HG02623 (cell line): Measurements from ENCODE around the gene C1GALT1C1L.
"Not testable (repeated sequence)": the region's sequence is repeated elsewhere in the genome, so short reads cannot be mapped to it uniquely, and the experiment has no call there.

Experiments used
- ATAC-seq: cut with Tn5 transposase; IDR thresholded peaks from one replicate; pipeline ENCODE4 v1.9.1; 2021; ENCODE audit warnings: moderate library complexity; ENCODE audit not compliant: unreplicated experiment

Gene C1GALT1C1L

GRCh38 chr2:43676322-43677050 is at the start of gene C1GALT1C1L:
Gene C1GALT1C1L, minus strand, starts transcription at chr2:43676429. Its CDS starts 107 bp downstream, at chr2:43676322.
- no peak for ATAC-seq

DNA sequence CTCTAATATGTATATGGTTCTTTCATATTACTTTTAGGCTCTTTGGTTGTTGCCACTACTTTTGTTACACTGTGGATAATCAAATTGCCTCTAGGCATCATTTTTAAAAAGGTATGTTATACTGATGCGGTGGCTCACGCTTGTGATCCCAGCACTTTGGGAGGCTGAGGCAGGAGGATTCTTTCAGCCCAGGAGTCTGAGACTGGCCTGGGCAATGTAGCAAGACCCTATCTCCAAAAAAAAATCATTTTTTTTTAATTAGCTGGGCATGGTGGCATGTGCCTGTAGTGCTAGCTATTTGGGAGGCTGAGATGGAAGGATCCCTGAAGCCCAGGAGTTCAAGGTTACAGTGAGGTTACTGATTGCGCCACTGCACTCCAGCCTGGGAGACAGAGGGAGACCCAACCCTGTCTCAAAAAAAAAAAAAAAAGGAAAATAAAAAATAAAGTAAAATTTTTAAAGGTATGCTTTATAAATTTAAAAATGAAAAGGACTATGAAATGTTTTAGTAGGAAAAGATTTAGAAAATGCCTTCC is 49.5 kb upstream of the C1GALT1C1L start:
- ATAC-seq, result no peak

GRCh38 chr2:43724728-43725526 is 48.7 kb upstream of the C1GALT1C1L start:
- ATAC-seq, result no peak

GRCh38 chr2:43718530-43719124 is 42.4 kb upstream of the C1GALT1C1L start:
- peak; percentile 71 for ATAC-seq

- ATAC-seq, result no peak
Observed at GRCh38 chr2:43717322-43717721, 41.1 kb upstream of the C1GALT1C1L start.

DNA sequence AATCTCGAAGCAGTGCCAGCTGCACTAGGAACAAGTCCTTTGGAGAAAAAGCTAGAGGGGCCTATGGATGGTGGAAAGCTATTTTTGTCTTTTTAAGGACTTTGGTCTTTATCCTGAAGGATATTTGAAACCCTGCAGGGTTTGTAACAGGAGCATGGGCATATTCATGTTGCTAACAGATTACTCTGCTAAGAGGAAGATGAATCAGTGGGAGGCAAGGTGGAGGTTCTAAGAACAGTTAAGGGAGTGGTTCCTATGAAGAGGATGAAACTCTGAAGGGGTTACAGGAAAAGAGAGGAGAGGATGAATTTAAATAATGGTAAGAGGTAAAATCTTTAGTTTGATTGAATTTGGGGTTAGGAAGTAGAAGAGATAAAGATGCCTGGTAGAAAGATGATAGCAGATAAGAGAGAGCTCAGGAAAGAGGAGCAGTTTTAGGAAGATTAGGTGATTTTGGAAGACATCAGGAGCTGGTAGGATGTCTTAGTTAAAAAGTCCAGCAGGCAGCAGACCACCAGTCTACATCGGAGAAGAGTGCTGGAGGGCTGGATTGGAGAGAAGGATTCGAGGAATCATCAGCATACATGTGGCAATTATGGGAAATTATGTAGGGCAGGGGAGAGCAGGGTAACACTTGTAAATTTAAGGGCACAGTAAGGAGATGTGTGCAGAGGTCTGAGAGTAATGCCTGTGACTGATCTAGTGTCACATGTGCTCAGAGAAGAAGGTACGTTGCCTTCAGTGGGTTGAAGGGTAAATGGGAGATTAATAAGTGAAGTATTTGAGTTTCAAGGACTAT is 39.3 kb upstream of the C1GALT1C1L start:
- no peak for ATAC-seq

GRCh38 chr2:43714164-43714563 is 37.9 kb upstream of the C1GALT1C1L start:
- no peak for ATAC-seq

GRCh38 chr2:43710866-43711265 is 34.6 kb upstream of the C1GALT1C1L start:
- ATAC-seq, result no peak

GRCh38 chr2:43708891-43709290 is 32.7 kb upstream of the C1GALT1C1L start:
- no peak for ATAC-seq

GRCh38 chr2:43708178-43708577 is 31.9 kb upstream of the C1GALT1C1L start:
- no peak for ATAC-seq

- ATAC-seq, result no peak
Observed at GRCh38 chr2:43707255-43708015, 31.2 kb upstream of the C1GALT1C1L start.

- no peak for ATAC-seq
Observed at GRCh38 chr2:43701111-43701510, 24.9 kb upstream of the C1GALT1C1L start.

DNA sequence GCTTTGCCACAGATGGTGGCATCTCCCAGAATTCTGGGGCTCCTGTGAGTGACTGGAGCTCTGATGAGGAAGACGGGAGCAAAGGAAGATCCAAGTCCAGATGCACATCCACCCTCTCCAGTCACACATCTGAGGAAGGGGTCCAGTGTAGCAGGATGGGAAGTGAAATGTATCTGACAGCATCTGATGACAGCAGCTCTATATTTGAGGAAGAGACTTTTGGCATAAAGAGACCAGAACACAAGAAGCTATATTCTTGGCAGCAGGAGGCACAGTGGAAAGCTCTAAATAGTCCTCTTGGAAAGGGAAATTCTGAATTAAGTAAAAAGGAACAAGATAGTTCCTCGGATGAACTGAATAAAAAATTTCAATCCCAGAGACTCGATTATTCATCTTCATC is 23.5 kb upstream of the C1GALT1C1L start:
- no peak for ATAC-seq

GRCh38 chr2:43698140-43698539 is 21.9 kb upstream of the C1GALT1C1L start:
- not testable (repeated sequence) for ATAC-seq

DNA sequence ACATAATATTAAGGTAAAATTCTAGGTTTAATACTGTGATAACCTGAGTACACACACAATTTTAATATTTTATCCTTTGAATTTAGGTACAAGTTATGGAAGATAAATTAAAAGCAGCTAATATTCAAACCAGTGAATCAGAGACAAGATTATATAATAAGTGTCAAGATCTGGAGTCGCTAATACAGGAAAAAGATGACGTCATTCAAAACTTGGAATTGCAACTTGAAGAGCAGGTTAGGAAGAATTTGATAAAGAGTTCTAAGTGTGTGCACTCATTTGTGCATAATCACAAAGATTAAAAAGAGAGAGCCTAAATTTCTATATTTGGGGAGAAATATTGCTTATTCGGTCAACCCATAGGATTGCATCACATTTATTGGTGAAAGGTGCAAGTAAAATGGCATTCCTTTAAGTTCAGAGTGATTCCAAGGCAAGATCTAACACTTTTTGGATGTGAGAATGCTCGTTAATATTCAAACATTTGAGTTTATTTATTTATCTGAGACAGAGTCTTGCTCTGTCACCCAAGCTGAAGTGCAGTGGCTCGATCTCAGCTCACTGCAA is 16.3 kb upstream of the C1GALT1C1L start:
- no peak for ATAC-seq

DNA sequence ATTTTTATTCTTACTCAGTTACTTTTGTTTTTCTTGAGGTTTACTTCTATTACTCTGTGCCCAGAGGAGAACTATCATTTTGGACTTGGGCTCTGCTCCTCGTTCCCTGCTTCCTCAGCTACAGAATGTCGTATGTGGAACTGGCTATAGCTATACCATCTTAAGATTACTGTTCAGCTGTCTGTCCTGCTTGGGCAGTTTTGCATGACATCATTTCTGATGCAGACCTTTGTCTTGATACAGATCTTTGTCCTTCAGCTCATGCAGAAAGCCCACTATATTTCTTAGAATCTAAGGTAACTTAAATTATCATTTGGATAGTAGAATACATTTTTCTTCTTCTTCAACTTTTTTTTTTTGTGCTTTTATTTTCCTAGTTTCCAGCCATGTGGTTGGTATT is 13.8 kb upstream of the C1GALT1C1L start:
- no peak for ATAC-seq

DNA sequence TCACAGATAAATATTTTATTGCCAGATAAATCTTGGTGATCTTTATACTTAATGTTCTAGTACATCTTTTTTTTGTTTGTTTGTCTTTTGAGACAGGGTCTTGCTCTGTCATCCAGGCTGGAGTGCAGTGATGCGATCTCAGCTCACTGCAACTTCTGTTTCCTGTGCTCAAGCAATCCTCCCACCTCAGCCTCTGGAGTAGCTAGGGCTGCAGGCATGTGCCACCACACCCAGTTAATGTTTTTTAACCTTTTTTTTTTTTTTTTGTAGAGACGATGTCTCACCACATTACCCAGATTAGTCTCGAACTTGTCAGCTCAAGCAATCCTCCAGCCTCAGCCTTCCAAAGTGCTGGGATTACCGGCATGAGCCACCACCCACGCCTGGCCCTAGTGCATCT is 9.1 kb upstream of the C1GALT1C1L start:
- no peak for ATAC-seq

DNA sequence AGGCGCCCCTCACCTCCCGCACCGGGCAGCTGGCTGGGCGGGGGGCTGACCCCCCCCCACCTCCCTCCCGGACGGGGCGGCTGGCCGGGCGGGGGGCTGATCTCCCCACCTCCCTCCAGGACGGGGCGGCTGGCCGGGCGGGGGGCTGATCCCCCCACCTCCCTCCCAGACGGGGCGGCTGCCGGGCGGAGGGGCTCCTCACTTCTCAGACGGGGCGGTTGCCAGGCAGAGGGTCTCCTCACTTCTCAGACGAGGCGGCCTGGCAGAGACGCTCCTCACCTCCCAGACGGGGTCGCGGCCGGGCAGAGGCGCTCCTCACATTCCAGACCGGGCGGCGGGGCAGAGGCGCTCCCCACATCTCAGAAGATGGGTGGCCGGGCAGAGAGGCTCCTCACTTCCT is 1.6 kb upstream of the C1GALT1C1L start:
- ATAC-seq, result not testable (repeated sequence)

DNA sequence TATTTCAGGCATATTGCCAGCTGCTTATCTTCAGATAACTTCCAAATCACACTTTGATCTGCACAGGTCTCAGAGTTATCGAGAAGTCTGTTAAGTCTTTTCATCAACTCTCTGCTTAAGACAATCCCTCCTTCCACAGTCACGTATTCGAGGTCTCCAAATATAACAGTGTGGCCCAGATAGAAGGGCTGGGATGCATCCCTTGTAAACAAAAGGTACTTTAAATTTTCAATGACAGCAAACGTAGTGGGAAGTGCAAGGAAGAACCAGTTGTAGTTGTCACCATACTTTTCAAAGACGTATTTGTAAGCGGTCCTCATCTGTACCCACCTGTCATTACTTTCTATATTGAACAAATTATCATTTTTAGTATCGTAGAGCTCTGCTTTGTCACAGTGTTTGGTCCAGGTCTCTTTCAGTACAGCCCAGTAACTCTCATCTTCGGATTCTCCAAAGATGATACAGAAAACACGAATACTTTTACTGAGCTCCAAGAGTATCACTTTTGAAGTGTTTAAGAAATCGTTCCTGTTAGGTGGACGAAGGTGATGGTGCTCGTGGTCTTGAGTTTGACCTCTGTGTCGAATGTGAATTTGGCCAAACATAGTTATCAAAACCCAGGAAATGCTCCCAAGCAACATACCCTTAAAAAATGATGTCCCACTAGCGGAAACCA is 445 bp downstream of the C1GALT1C1L start:
- ATAC-seq, result no peak
